HepG2 (cell line): Measurements from ENCODE around the gene RASD1. TPM values are rescaled to one million over a fixed set of nuclear protein-coding genes. Genes with fewer than 3 reads are reported as not detected.

Experiments
- ATAC-seq: fragments of 200-7000 bp; cut with Tn5 transposase; 3 replicates; pipeline ENCODE4 v1.9.1; 2020; ENCODE audit warnings: mild to moderate bottlenecking, moderate library complexity
- BruUV-seq: library from RNA; stranded (reverse); fragments of 400-500 nt; replicated peaks from 2 replicates; lab custom pipeline; 2021; lab: Mats Ljungman, UMichigan
- CTCF ChIA-PET: fragments of 300-600 bp; formaldehyde crosslinking; extraction: SDS; loops from one replicate; lab custom pipeline; 2021; ENCODE audit warnings: low total read pairs, inconsistent platforms, low intra/inter-chr PET ratio; lab: Yijun Ruan, JAX
- POLR2A ChIA-PET: fragments of 350-600 bp; sonication (Branson Sonifier 250); formaldehyde crosslinking; loops from one replicate; lab custom pipeline; 2020; ENCODE audit warnings: antibody characterized with exemption, inconsistent platforms; lab: Yijun Ruan, JAX
- DNase-seq: peaks from one replicate; pipeline ENCODE4 v3.0.0-alpha.2; 2015; ENCODE audit warnings: low spot score
- FAIRE-seq: peaks from 3 replicates; lab custom pipeline; 2011; peaks lifted over from hg19 to GRCh38; lab: Jason Lieb, UNC
- H2AFZ ChIP-seq: one replicate; pipeline ENCODE4 v1.6.1; 2011; ENCODE audit warnings: low read length, inconsistent platforms
- H3K27ac ChIP-seq: fragments of 300-600 bp; 3 replicates; pipeline ENCODE4 v1.8.0; 2011; ENCODE audit warnings: mixed run types, mild to moderate bottlenecking, mixed read lengths, low read length, inconsistent platforms; ENCODE audit not compliant: insufficient read depth; ENCODE audit errors: extremely low read length
- H3K27me3 ChIP-seq, 2 experiments: fragments of 200-600 bp in 1 of 2; 2 replicates in 1 of 2; 3 replicates in 1 of 2; pipeline versions ENCODE4 v1.6.0 to v1.8.0; 2011; ENCODE audit warnings: low read length in 2 of 2, mild to moderate bottlenecking in 2 of 2, moderate library complexity in 2 of 2, inconsistent platforms in 1 of 2; ENCODE audit not compliant: insufficient read depth in 2 of 2, control insufficient read depth in 1 of 2
- H3K36me3 ChIP-seq, 2 experiments: fragments of 200-600 bp in 1 of 2; replicated peaks in 1 of 2; 2 replicates in 1 of 2; 3 replicates in 1 of 2; pipeline versions ENCODE4 v1.5.1 to v1.8.0; 2011; ENCODE audit warnings: low read length in 2 of 2, inconsistent platforms in 1 of 2; ENCODE audit not compliant: insufficient read depth in 2 of 2, control insufficient read depth in 1 of 2
- H3K4me1 ChIP-seq: 2 replicates; pipeline ENCODE4 v1.5.1; 2012; ENCODE audit warnings: low read length, inconsistent platforms; ENCODE audit not compliant: insufficient read depth
- H3K4me2 ChIP-seq: 2 replicates; pipeline ENCODE4 v1.6.0; 2011; ENCODE audit warnings: low read depth, low read length, inconsistent platforms
- H3K4me3 ChIP-seq, 3 experiments: fragments of 200-600 bp in 1 of 3; sonication (generic), shearing (Covaris generic) in 1 of 3; replicated peaks in 1 of 3; 2 replicates each; pipeline ENCODE4 v1.5.1; 2011 to 2016; ENCODE audit warnings: low read length in 3 of 3, inconsistent platforms in 2 of 3, low read depth in 2 of 3, mild to moderate bottlenecking in 2 of 3, control low read depth in 1 of 3, mixed read lengths in 1 of 3; ENCODE audit not compliant: insufficient read depth in 1 of 3
- H3K79me2 ChIP-seq: one replicate; pipeline ENCODE4 v1.6.1; 2011; ENCODE audit warnings: low read length, inconsistent platforms; ENCODE audit not compliant: insufficient read depth
- H3K9ac ChIP-seq: 2 replicates; pipeline ENCODE4 v1.6.0; 2011; ENCODE audit warnings: mild to moderate bottlenecking, low read depth, low read length, inconsistent platforms; ENCODE audit not compliant: insufficient read depth
- H3K9me3 ChIP-seq: 2 replicates; pipeline ENCODE4 v1.5.1; 2012; ENCODE audit warnings: mild to moderate bottlenecking, low read length
- H4K20me1 ChIP-seq: 2 replicates; pipeline ENCODE4 v1.6.0; 2011; ENCODE audit warnings: inconsistent platforms, mild to moderate bottlenecking, low read length, moderate library complexity; ENCODE audit not compliant: insufficient read depth
- AKAP8 ChIP-seq: sonication (generic); formaldehyde crosslinking; IDR thresholded peaks from 2 replicates; pipeline ENCODE4 v1.5.1; 2020; ENCODE audit warnings: mild to moderate bottlenecking, missing genetic modification reagents
- E2F5 ChIP-seq: sonication (generic); formaldehyde crosslinking; conservative IDR thresholded peaks from 2 replicates; pipeline ENCODE4 v1.4.0; 2020; ENCODE audit warnings: missing genetic modification reagents
- KDM6A ChIP-seq: IDR thresholded peaks from 2 replicates; pipeline ENCODE4 v1.6.1; 2016; ENCODE audit warnings: low read depth
- KMT2A ChIP-seq: sonication (generic); formaldehyde crosslinking; IDR thresholded peaks from 2 replicates; pipeline ENCODE4 v1.4.0; 2020; ENCODE audit warnings: missing genetic modification reagents
- MEIS2 ChIP-seq: sonication (generic); formaldehyde crosslinking; IDR thresholded peaks from 2 replicates; pipeline ENCODE4 v1.9.0; 2021; ENCODE audit warnings: mild to moderate bottlenecking, missing genetic modification reagents
- PHF8 ChIP-seq: sonication (generic); formaldehyde crosslinking; IDR thresholded peaks from 2 replicates; pipeline ENCODE4 v1.5.0; 2020; ENCODE audit warnings: missing genetic modification reagents
- SALL2 ChIP-seq: sonication (generic); formaldehyde crosslinking; IDR thresholded peaks from 2 replicates; pipeline ENCODE4 v1.8.1; 2023; ENCODE audit warnings: mild to moderate bottlenecking, missing genetic modification reagents, inconsistent platforms
- TBX2 ChIP-seq: sonication (generic); formaldehyde crosslinking; IDR thresholded peaks from 2 replicates; pipeline ENCODE4 v1.5.0; 2020; ENCODE audit warnings: missing genetic modification reagents, mild to moderate bottlenecking, borderline replicate concordance
- TOPORS ChIP-seq: sonication (generic); formaldehyde crosslinking; IDR thresholded peaks from 2 replicates; pipeline ENCODE4 v1.8.0; 2023; ENCODE audit warnings: mild to moderate bottlenecking, missing genetic modification reagents
- ZNF543 ChIP-seq: sonication (generic); formaldehyde crosslinking; IDR thresholded peaks from 2 replicates; pipeline ENCODE4 v1.4.0; 2020; ENCODE audit warnings: mild to moderate bottlenecking, missing genetic modification reagents
- ZNF614 ChIP-seq: IDR thresholded peaks from 2 replicates; pipeline ENCODE4 v1.6.1; 2018; ENCODE audit warnings: missing biosample characterization, missing genetic modification reagents, inconsistent platforms, borderline replicate concordance
- WGBS: methylation state at CpG from one replicate; pipeline ENCODE4 v1.1.6; 2017; ENCODE audit warnings: low lambda C conversion rate; 5-methylcytosine and 5-hydroxymethylcytosine counted together
- in situ Hi-C: cut with HindIII; loops from 2 replicates; pipeline ENCODE4 v1.10.0; 2017; ENCODE audit warnings: low pct_unique_long_range_greater_than_20kb; ENCODE audit not compliant: extremely low pct_ligation_motif_present
- intact Hi-C: fragments of 100-400 bp; cut with micrococcal nuclease; formaldehyde crosslinking; loops from one replicate; pipeline ENCODE4 v1.10.0; 2022; ENCODE audit not compliant: unreplicated experiment
- polyA plus RNA-seq, 8 experiments: library from polyadenylated mRNA; depleted of rRNA in 3 of 8; stranded (reverse) in 7 of 8; unstranded in 1 of 8; fragments of >200 nt; fragmentation: Illumina TruSeq in 4 of 8; extraction: Trizol in 4 of 8; gene quantifications; 2 replicates each; pipeline versions ENCODE4 v1.2.1 to v1.2.3, GENCODE V29; 2011 to 2016; ENCODE audit warnings: low read depth in 4 of 8, missing spikeins in 1 of 8, mixed read lengths in 1 of 8; ENCODE audit not compliant: insufficient read depth in 1 of 8
- total RNA-seq, 5 experiments: library from RNA; depleted of rRNA; stranded (reverse); fragments of >200 nt; fragmentation: Illumina TruSeq; extraction: Trizol; gene quantifications; 2 replicates each; pipeline ENCODE4 v1.2.3, GENCODE V29; 2016; ENCODE audit warnings: low read depth in 1 of 5
- TF ChIP-seq, protein P1 (sequence below), 2 experiments: sonication (generic) in 1 of 2; formaldehyde crosslinking in 1 of 2; IDR thresholded peaks; 2 replicates each; pipeline versions ENCODE4 v1.6.1 to v1.9.0; 2014 to 2022; ENCODE audit warnings: antibody characterized with exemption in 1 of 2, borderline replicate concordance in 1 of 2, inconsistent platforms in 1 of 2, low read depth in 1 of 2, missing genetic modification reagents in 1 of 2
- TF ChIP-seq, protein P2 (sequence below): sonication (generic); formaldehyde crosslinking; IDR thresholded peaks from 2 replicates; pipeline ENCODE4 v1.5.0; 2020; ENCODE audit warnings: mild to moderate bottlenecking, missing genetic modification reagents, borderline replicate concordance

The RASD1 gene
- total and polyA plus RNA-seq, 2 of the 13 experiments (the other 11 are each of a cell fraction or from before 2014, with no cell fraction given), result 1.6 to 4.2 TPM

- TF ChIP-seq MEIS2 (CRISPR knock-in tag) (peak; percentile 38), KDM6A (CRISPR knock-in tag) (no peak), AKAP8 (peak; percentile 40; the same call in 1 of the 2 replicates), KMT2A (CRISPR knock-in tag) (no peak), SALL2 (CRISPR knock-in tag) (peak; percentile 76; the same call in 1 of the 2 replicates), TBX2 (peak; percentile 40; the same call in 1 of the 2 replicates), E2F5 (CRISPR knock-in tag) (0 out of 2 replicates have a peak, but pooled peaks have one; percentile 24), PHF8 (CRISPR knock-in tag) (peak; percentile 58)
Observed at GRCh38 chr17:17496189-17497064, at the start of gene RASD1 (continued).

DNA sequence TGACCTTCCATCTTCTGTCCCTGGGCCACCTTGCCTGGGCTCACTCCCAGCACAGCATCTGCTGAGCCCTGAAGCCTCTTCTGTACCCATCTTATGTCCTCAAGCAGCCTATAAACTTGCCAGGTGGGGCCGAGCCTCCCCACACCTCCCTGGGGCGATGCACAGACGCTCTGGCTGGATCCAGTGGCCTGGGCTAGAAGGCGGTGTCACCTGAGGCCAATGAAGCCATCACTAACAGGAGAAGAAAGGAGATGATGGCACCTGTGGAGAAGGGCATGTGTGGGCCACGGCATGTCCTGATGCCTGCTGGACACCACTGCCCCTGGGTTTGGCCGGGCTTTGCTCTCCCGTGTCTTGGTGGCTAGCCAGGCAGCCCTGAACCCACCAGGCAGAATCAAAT, 49.8 kb upstream of the RASD1 start:
- ATAC-seq (no peak), FAIRE-seq (no peak), DNase-seq (no peak)
- Histone ChIP-seq H3K4me3 (no peak overlapping the region), H3K79me2 (no peaks in the 10 kb centered on the region), H3K36me3 (no peaks in the 10 kb centered on the region; a peak in 1 of 5 replicates), H3K27me3 (no peaks in the 10 kb centered on the region), H2AFZ (no peak overlapping the region), H3K27ac (no peak overlapping the region), H3K4me2 (no peak overlapping the region), H4K20me1 (peaks cover 7% of the 10 kb centered on the region; the same call in 1 of the 2 replicates), H3K9ac (no peak overlapping the region), H3K4me1 (peaks cover 36% of the 10 kb centered on the region), H3K9me3 (no peaks in the 10 kb centered on the region)
- in situ Hi-C loops (no loop called here), intact Hi-C loops (no loop called here)
- 95% methylated on average over 6 of the region's 7 CpGs for WGBS
- ChIA-PET CTCF (no interaction called here), POLR2A (interaction anchor here (2.6 kb wide), 1 partner anchor 49 kb away, joined by 10 read pairs; the partner anchor contains the start of gene RASD1)
- BruUV-seq, result no TSS peak
- TF ChIP-seq, protein P1, sequence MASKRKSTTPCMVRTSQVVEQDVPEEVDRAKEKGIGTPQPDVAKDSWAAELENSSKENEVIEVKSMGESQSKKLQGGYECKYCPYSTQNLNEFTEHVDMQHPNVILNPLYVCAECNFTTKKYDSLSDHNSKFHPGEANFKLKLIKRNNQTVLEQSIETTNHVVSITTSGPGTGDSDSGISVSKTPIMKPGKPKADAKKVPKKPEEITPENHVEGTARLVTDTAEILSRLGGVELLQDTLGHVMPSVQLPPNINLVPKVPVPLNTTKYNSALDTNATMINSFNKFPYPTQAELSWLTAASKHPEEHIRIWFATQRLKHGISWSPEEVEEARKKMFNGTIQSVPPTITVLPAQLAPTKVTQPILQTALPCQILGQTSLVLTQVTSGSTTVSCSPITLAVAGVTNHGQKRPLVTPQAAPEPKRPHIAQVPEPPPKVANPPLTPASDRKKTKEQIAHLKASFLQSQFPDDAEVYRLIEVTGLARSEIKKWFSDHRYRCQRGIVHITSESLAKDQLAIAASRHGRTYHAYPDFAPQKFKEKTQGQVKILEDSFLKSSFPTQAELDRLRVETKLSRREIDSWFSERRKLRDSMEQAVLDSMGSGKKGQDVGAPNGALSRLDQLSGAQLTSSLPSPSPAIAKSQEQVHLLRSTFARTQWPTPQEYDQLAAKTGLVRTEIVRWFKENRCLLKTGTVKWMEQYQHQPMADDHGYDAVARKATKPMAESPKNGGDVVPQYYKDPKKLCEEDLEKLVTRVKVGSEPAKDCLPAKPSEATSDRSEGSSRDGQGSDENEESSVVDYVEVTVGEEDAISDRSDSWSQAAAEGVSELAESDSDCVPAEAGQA (IDR thresholded peaks at IDR 0.05; ENCODE audit: low read depth), result no peak
- TF ChIP-seq, protein P1 (CRISPR knock-in tag; IDR thresholded peaks at IDR 0.05; ENCODE audit: borderline replicate concordance), result no peak
- TF ChIP-seq ZNF543 (CRISPR knock-in tag) (no peak), ZNF614 (CRISPR knock-in tag) (no peak), TOPORS (CRISPR knock-in tag) (no peak)
- TF ChIP-seq, protein P2, sequence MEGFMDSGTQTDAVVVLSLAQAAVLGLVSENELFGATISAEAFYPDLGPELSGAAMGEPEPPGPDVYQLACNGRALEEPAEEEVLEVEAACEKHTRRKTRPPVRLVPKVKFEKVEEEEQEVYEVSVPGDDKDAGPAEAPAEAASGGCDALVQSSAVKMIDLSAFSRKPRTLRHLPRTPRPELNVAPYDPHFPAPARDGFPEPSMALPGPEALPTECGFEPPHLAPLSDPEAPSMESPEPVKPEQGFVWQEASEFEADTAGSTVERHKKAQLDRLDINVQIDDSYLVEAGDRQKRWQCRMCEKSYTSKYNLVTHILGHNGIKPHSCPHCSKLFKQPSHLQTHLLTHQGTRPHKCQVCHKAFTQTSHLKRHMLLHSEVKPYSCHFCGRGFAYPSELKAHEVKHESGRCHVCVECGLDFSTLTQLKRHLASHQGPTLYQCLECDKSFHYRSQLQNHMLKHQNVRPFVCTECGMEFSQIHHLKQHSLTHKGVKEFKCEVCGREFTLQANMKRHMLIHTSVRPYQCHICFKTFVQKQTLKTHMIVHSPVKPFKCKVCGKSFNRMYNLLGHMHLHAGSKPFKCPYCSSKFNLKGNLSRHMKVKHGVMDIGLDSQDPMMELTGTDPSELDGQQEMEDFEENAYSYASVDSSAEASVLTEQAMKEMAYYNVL (CRISPR knock-in tag), result no peak
